ENCODE measurements around the gene SOBP.
"Not testable (repeated sequence)": the region's sequence is repeated elsewhere in the genome, so short reads cannot be mapped to it uniquely, and the experiment has no call there.

SOBP gene

DNA sequence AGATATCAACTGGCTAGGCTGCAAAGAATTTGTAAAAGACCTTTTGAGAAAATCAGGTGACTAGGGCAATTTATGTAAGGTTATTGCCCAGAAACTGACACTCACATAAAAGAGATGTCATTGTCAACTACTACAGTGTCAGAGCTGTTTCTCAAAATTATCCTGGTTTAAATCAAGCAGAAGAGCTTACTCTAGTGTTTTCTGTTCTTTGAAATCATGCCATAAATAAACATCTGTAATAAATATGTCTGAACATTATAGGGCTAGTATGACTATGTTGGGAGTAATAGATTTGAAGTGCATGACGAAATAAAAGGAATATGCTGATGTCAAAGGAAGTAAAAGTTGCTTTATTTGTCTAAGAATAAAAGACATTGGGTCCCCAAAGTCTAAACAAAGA lies 19.6 kb upstream of the SOBP start:
- Mint-ChIP-seq H3K27me3 (peaks cover 13% of the 10 kb centered on the region), H3K36me3 (ENCODE audit: low read depth) (no peaks in the 10 kb centered on the region), H3K9me3 (no peaks in the 10 kb centered on the region), H3K4me1 (no peaks in the 10 kb centered on the region), H3K27ac (no peak overlapping the region), H3K4me3 (no peak overlapping the region)
- no peak for DNase-seq
- ATAC-seq = no peak

DNA sequence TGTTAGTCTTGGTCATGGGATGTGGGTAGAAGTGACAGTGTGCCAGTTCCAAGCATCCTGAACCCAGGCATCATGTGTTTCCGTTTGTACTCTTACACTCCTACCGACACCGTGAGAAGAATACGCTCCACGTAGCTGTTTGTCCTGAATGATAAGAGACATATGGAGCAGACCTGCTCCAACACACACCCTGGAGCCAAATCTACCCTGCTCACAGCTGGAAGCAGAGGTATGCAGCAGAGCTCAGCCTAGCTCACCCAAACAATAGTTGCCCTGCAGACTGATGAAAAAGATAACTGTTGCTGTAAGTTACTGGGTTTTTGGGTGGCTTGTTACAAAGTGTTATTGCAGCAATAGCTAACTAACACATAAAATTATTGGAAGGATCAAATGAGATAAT lies 16.3 kb upstream of the SOBP start:
- DNase-seq (no peak), ATAC-seq (no peak)
- H3K4me3 Mint-ChIP-seq = no peak overlapping the region
- H3K9me3 Mint-ChIP-seq = no peaks in the 10 kb centered on the region
- no peak overlapping the region for H3K27ac Mint-ChIP-seq
- H3K4me1 Mint-ChIP-seq = no peaks in the 10 kb centered on the region
- H3K36me3 Mint-ChIP-seq (ENCODE audit: low read depth) = no peaks in the 10 kb centered on the region
- H3K27me3 Mint-ChIP-seq = peaks cover 21% of the 10 kb centered on the region

DNA sequence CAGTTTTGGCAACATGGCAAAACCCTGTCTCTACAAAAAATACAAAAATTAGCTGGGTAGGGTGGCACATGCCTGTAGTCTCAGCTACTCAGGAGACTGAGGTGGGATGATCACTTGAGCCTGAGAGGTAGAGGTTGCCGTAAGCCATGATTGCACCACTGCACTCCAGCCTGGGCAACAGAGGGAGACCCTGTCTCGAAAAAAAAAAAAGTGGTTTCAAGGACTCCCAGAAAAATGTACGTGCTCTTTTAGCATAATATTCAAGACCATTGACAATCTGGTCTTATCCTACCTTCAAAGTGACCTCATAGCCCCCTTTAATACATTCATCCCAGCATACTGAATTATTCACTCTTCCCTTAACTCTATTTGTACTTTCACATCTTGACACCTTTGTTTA lies 14.6 kb upstream of the SOBP start:
- H3K27ac Mint-ChIP-seq; H3K4me1 Mint-ChIP-seq; H3K9me3 Mint-ChIP-seq; H3K36me3 Mint-ChIP-seq (ENCODE audit: low read depth); H3K4me3 Mint-ChIP-seq; ATAC-seq; DNase-seq: not testable (repeated sequence)
- H3K27me3 Mint-ChIP-seq = peaks cover 19% of the 10 kb centered on the region

DNA sequence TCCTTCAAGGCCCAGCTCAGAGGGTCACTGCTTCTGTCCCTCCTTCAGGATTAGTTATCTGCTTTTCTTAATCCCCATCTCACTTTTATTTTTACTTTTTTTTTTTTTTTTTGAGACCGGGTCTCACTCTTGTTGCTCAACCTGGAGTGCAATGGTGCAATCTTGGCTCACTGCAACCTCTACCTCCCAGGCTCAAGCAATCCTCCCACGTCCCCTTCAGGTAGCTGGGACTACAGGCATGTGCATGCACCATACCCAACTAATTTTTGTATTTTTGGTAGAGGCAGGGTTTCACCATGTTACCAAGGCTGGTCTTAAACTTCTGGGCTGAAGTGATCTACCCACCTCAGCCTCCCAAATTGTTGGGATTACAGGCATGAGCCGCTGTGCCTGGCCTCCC lies 14.1 kb upstream of the SOBP start:
- H3K4me1 Mint-ChIP-seq; H3K36me3 Mint-ChIP-seq (ENCODE audit: low read depth); H3K27ac Mint-ChIP-seq; H3K9me3 Mint-ChIP-seq; H3K4me3 Mint-ChIP-seq; DNase-seq; ATAC-seq: not testable (repeated sequence)
- peaks cover 23% of the 10 kb centered on the region for H3K27me3 Mint-ChIP-seq

DNA sequence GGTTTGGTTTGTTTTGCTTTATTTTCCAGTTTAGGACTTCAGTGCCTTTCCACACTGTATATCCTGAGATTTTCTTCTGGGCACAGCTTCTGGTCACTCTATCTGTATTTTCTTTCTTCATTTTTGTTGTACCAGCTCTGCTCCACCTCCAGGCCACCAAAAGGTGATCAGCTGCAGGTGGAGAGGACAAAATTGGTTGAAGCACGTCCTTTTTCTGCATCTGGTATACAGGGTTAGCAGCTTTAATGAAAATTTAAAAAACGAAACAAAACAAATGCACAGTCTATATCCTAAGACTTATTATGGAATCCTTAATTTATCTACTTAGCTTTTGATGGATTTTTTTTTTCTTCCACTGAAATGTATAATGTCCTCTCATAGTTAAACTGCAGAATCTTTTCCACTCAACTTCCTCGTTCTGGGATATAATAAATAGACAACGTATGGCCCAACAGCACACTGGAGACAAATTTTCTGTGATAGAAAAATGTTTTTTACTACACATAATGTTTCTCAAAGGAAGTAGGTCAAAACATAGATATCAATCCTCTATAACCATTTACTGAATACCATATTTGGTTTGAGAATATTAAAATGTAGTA lies 10.7 kb upstream of the SOBP start:
- no peaks in the 10 kb centered on the region for H3K4me1 Mint-ChIP-seq
- ATAC-seq (no peak), DNase-seq (no peak)
- H3K27me3 Mint-ChIP-seq = peaks cover 37% of the 10 kb centered on the region
- H3K36me3 Mint-ChIP-seq (ENCODE audit: low read depth) = no peaks in the 10 kb centered on the region
- no peaks in the 10 kb centered on the region for H3K9me3 Mint-ChIP-seq
- H3K27ac Mint-ChIP-seq = no peak overlapping the region
- no peak overlapping the region for H3K4me3 Mint-ChIP-seq

DNA sequence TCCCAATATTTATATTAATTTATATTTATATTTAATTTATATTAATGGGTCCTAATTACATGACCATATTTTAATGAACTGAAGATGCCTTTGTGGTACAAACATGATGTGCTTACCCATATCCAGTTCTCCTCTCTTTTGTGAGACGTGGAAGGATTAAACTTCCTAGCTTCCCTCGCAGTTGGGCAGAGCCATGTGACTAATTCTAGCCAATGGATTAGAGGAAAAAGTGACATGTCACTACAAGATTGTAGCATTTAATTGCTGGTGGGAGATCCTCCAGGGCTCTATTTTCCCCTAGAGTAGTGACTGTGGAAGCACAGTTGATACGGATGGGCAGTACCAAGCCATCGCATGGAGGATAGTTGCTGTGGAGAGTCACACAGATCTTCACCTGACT lies 4.8 kb upstream of the SOBP start:
- no peak for ATAC-seq
- Mint-ChIP-seq H3K36me3 (ENCODE audit: low read depth) (no peaks in the 10 kb centered on the region), H3K4me3 (no peak overlapping the region), H3K27ac (no peak overlapping the region), H3K27me3 (peaks cover 67% of the 10 kb centered on the region), H3K4me1 (peaks cover 12% of the 10 kb centered on the region), H3K9me3 (no peaks in the 10 kb centered on the region)
- no peak for DNase-seq

DNA sequence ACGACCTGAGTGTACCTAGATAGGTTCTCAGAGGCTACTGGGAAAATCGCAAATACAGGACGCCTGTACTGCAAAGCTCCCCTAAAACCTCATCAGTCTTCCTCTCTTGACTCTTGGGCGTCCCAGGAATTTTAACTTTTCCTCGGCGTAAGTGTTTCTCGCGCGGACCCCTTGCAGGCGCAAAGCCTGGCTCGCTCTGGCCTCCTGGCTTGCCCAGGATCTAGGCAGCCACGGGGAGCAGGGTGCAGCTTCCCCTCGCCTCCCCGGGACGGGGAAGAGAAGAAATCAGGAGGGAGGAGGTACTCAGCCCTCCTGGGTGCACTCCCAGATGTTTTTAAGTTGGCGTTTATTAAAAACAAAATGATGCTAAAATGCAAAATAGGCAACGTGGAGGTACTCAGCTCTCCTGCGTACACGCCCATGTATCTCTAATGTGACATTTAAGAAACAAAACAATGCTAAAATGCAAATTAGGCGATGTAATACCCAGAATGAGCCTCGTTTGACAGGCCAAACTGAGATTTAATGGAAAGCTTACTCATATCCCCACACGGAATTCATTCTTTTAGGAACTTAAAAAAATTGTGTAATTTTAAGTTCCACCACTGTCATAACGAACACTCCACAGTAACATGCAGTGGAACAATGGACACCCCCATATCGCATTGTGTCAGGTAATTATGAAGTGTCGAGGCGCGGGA lies 1.6 kb upstream of the SOBP start:
- Mint-ChIP-seq H3K27ac (peak overlapping the region; percentile 84), H3K36me3 (ENCODE audit: low read depth) (no peaks in the 10 kb centered on the region), H3K4me3 (peak overlapping the region; percentile 96), H3K9me3 (no peaks in the 10 kb centered on the region), H3K27me3 (peaks cover 64% of the 10 kb centered on the region), H3K4me1 (peaks cover 20% of the 10 kb centered on the region)
- ATAC-seq (peak; percentile 10), DNase-seq (peak; percentile 2)

DNA sequence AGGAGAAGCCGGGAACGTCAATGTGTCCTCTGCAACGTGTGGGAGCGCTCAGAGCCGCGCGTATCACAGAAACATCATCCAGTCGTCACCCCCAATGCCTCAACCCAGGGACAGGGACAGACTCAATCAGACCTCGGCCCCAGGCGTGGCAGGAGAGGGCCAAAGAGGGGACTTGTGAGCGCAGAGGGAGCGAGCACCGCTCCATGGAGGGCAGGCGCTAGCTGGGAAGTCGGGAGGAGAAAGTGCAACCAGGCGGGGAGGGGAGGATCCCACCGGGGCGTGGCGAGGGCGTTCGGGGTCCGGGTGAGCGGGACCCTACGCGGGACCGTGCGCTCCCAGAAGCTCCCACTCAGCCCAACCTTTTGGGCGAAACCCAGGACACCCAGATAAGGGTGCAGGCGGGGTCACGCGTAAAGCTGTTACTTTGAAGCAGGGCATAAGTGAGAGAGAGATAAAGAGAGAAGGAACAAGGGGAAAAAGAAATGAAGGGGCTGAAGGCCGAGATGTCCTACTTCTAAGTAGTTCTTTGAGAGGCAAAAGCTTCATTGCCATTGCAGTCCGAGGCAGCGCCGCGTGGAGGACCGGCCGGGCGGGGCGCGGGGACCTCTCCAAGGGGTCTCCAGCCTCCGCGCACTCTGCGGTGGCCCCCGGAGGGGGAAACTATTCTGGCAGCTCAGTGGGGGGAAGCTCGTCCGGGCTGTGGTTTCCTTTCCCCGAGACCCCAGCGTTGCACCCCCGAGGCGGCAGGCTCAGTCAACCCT lies 862 bp upstream of the SOBP start:
- ATAC-seq (peak; percentile 38), DNase-seq (peak; percentile 27)
- Mint-ChIP-seq H3K4me1 (peaks cover 20% of the 10 kb centered on the region), H3K27ac (peak overlapping the region; percentile 84), H3K27me3 (peaks cover 63% of the 10 kb centered on the region), H3K4me3 (peak overlapping the region; percentile 96), H3K9me3 (no peaks in the 10 kb centered on the region), H3K36me3 (ENCODE audit: low read depth) (no peaks in the 10 kb centered on the region)

DNA sequence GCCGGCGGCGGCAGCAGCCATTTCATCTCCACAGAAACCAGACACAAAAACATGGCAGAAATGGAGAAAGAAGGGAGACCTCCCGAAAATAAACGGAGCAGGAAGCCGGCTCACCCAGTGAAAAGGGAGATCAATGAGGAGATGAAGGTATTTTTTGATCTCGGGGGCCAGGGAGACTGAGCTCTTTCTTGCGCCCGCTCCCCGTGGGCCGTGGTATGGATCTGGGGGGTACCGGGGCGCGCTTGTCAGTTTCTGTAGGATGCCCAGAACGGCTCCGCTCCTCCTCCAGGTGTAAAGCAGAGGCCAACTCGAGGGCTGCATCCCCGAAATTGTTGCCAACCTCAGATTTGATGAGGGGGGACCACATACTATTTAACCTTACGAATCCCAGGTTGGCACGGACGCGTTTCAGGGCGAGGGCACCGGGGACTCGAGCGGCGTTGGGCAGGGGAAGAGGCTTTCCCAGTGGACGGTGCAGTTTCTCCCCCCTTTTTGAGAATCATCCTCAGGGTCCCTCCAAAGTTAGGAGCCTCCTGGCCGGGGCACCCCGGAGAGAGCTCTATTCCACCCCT lies 735 bp downstream of the SOBP start:
- Mint-ChIP-seq H3K9me3 (no peaks in the 10 kb centered on the region), H3K4me1 (peaks cover 20% of the 10 kb centered on the region), H3K36me3 (ENCODE audit: low read depth) (no peaks in the 10 kb centered on the region), H3K4me3 (peak overlapping the region; percentile 82), H3K27ac (no peak overlapping the region), H3K27me3 (peaks cover 58% of the 10 kb centered on the region)
- DNase-seq (peak; percentile 8), ATAC-seq (no peak)

DNA sequence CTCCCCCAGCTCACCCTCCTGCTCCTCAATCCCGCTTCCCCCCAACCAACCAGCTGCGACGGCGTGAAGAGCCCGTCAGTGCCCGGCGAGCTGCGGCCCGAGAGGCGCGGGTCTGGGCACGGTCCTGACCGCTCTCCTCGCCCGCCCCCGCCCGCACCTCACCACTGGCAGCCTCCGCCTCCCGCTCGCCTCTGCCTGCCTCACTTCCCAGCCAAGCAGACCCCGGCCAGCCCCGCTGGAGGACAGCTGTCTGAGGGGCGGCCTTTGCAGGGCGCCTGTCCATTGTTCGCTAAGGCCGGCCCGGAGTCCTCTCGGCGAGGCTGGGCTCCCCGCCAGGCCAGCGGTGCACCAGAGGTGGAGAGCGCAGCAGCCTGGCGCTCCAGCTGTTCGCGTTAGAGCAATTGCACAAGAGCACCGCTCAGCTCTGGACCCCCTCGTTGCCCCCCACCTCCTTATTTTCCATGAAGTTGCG lies 1.3 kb downstream of the SOBP start:
- peak; percentile 12 for DNase-seq
- H3K36me3 Mint-ChIP-seq (ENCODE audit: low read depth) = no peaks in the 10 kb centered on the region

DNA sequence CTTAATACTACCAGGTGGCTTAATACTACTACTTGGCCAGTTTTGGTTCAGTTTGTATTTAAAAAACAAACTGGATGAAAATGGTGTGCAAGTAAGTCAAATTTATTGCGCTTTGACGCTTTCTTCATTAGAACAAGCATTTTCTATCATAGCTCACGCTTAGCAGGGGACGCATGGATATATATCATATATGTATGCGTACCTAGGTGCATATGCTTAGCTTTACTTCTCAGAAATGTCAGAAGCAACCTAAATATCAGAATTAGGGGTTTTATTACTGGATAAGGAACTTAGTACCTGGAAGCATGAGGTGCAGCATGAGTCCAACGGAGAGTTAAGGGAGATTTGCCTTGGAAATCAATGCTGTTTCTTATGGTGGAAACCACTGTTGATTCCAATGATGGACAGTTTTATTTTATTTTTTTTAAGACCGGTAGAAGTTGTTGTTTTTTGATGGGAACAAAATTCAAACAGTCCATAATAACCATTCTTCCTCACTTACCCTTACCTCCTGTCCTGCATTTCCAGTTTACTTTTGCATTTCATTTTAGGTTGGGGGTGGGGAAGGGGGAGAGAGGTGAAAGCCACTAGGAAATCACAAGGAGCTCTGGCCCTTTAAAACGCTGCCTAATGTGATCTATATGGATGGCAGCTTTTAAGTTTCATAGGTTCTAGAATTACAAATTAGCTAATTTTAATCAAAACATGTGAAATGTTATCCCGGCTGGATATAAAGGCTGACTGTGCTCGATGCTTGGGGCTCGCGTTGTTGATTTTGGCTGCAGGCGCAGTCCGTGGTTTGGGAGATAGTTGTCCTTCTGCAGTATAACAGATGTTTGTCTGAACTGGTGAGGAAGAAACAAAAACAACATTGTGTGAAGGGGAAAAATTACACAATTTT lies 2.1 kb downstream of the SOBP start:
- peak overlapping the region; percentile 82 for H3K4me3 Mint-ChIP-seq
- peaks cover 47% of the 10 kb centered on the region for H3K27me3 Mint-ChIP-seq
- no peak for DNase-seq
- no peaks in the 10 kb centered on the region for H3K36me3 Mint-ChIP-seq (ENCODE audit: low read depth)
- peaks cover 20% of the 10 kb centered on the region for H3K4me1 Mint-ChIP-seq
- H3K27ac Mint-ChIP-seq = no peak overlapping the region
- no peak for ATAC-seq
- no peaks in the 10 kb centered on the region for H3K9me3 Mint-ChIP-seq

More for the DNA sequence above, 1.3 kb downstream of the SOBP start:
- H3K4me3 Mint-ChIP-seq = peak overlapping the region; percentile 82
- H3K27me3 Mint-ChIP-seq = peaks cover 55% of the 10 kb centered on the region
- no peaks in the 10 kb centered on the region for H3K9me3 Mint-ChIP-seq
- peaks cover 20% of the 10 kb centered on the region for H3K4me1 Mint-ChIP-seq
- ATAC-seq = no peak
- H3K27ac Mint-ChIP-seq = no peak overlapping the region

DNA sequence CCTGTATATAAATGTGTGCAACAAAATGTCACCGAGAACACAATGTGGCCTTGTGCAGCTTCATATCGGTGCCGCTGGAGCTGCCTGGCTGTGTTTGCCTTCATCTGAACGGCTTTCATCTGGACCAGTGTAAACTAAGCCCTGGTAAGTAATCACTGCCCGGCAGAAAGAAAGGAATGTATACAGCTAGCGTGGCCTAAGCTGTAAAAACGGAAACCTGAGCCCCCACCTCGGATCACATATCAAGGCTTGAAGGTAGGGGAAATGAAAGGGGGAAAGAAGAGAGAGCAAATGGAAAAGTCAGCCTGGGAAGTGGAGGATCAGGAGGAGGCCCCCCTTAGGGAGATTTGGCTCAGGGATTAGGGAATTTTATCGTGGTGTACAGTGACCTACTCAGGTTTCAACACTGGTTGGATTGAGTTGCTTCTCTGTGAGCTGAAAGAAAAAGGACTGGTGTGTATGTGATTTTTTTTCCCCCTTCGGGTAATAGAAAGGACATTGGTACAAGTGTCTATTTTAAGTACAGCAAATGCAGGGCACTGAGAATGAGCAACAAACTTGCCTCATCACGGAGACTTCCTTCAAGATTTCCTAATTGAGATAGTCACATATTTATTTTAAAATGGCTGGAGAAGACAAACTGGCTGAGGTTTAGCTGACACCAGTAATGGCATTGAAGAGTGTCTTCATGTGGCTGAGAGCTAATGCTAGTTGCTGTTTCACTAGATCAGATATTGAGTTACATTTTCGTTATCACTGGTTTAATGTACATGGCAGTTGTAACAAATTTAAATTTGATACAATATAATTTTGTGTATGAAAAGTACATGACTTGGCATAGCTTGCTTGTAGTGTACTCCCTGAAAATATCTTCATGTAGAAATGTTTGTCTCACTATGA lies 3.5 kb downstream of the SOBP start:
- H3K27me3 Mint-ChIP-seq = peaks cover 36% of the 10 kb centered on the region
- H3K4me1 Mint-ChIP-seq = peaks cover 13% of the 10 kb centered on the region
- DNase-seq (no peak), ATAC-seq (no peak)
- no peak overlapping the region for H3K4me3 Mint-ChIP-seq
- H3K27ac Mint-ChIP-seq = no peak overlapping the region
- H3K9me3 Mint-ChIP-seq = no peaks in the 10 kb centered on the region
- no peaks in the 10 kb centered on the region for H3K36me3 Mint-ChIP-seq (ENCODE audit: low read depth)

DNA sequence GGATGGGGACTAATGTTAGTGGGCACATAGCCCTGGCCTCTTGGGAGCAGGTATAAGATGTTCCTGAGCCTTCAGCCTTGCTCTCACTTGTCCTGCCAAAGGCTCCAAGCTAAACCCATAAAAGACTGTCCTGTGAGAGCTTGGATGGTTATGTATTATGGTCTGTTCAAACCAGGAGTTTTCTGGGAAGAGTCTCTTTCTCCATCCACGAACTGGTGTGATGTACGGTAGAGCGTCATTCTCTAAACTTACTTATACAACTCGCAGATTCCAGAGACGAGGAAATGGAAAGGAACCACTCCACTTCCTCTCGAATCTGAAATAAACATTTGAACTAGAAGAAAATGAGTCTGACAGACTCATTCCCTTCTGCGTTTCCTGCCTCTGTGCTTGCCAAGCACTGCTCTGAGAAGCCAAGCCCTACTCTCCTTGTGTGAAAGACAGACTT lies 5.3 kb downstream of the SOBP start:
- ATAC-seq (no peak), DNase-seq (no peak)
- Mint-ChIP-seq H3K27ac (no peak overlapping the region), H3K4me3 (no peak overlapping the region), H3K27me3 (peaks cover 28% of the 10 kb centered on the region), H3K4me1 (peaks cover 8% of the 10 kb centered on the region), H3K9me3 (no peaks in the 10 kb centered on the region), H3K36me3 (ENCODE audit: low read depth) (no peaks in the 10 kb centered on the region)

Data from activated naive CD8-positive, alpha-beta T cell treated with anti-CD3 and anti-CD28 coated beads, Interleukin-2, amount 50 U/mL, for 24 hours (primary cell).